GM12872 (cell line): Measurements from ENCODE around the gene SYTL2.

Experiments used
- TF ChIP-seq, protein P1 (sequence below): IDR thresholded peaks from 3 replicates; pipeline ENCODE4 v1.5.1; 2011; ENCODE audit warnings: low read depth, mild to moderate bottlenecking, low read length, moderate library complexity; ENCODE audit not compliant: insufficient read depth

The SYTL2 gene

DNA sequence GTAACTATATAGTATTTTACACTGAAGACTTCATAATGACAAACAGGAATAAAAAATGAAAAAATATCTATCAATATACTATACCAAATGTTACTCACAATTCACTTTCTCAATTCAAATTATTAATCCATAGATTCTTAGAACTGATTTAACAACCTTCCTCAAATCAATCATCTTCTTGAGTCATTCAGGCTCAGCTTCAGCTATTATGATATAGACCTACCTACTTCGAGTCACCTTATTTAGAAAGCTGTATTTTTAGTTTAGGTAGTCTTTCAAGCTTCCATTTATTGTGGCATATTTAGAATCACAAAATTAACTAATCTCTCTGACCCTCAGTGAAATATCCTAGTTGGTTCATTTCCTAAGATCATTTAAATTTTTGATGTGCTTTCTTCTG is 154.2 kb downstream of the SYTL2 start:
- TF ChIP-seq, protein P1, sequence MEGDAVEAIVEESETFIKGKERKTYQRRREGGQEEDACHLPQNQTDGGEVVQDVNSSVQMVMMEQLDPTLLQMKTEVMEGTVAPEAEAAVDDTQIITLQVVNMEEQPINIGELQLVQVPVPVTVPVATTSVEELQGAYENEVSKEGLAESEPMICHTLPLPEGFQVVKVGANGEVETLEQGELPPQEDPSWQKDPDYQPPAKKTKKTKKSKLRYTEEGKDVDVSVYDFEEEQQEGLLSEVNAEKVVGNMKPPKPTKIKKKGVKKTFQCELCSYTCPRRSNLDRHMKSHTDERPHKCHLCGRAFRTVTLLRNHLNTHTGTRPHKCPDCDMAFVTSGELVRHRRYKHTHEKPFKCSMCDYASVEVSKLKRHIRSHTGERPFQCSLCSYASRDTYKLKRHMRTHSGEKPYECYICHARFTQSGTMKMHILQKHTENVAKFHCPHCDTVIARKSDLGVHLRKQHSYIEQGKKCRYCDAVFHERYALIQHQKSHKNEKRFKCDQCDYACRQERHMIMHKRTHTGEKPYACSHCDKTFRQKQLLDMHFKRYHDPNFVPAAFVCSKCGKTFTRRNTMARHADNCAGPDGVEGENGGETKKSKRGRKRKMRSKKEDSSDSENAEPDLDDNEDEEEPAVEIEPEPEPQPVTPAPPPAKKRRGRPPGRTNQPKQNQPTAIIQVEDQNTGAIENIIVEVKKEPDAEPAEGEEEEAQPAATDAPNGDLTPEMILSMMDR: no peak

- TF ChIP-seq, protein P1: no peak
These were observed 158.0 kb downstream of the SYTL2 start for GRCh38 chr11:85652786-85653447.

GRCh38 chr11:85651118-85651517 is 159.8 kb downstream of the SYTL2 start:
- TF ChIP-seq, protein P1: no peak

- TF ChIP-seq, protein P1: no peak
These were observed 163.2 kb downstream of the SYTL2 start, which contains the start of gene TMEM126A for GRCh38 chr11:85647604-85648299. Gene TMEM126A, plus strand, starts transcription at chr11:85647967. Its CDS starts 2,289 bp downstream, at chr11:85650256.

DNA sequence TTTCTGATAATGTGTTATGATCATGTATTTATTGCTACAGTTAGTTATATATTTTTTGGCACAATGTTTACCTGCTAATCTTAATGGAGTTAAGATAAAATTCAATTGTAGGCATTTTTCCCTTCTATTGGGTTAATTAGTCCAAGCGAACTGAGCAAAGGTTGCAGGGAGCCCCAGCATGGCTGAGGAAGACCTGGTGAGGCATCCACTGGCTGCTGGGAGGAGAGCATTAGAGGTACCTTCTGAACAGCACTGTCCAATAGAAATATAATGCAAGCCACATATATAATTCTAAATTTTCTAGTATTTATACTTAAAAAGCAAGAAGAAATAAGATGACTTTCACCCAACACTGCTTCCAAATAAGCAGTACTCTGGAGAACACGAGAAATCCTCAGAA is 163.9 kb downstream of the SYTL2 start:
- TF ChIP-seq, protein P1: no peak
